ENCODE measurements around the gene NWD2. TPM values are rescaled to one million over a fixed set of nuclear protein-coding genes. Genes with fewer than 3 reads are reported as not detected.

Gene NWD2
- total RNA-seq, 1 experiment from 2014 or later = not detected

Small RNA genes lying within 50 kb of the gene (microRNA-seq; reads per million reads assigned to microRNA genes)
- not detected for gene MIR4801 (ENCODE audit: borderline number of aligned reads)

Measured in HCT116 (cell line).